HPDE6-E6E7 (cell line): ENCODE measurements around the gene PLEKHO1.

Experiments used
- DNase-seq: peaks from one replicate; pipeline ENCODE4 v3.0.0; 2011; ENCODE audit warnings: missing footprints; ENCODE audit errors: extremely low spot score

The PLEKHO1 gene

GRCh38 chr1:150150133-150151021 is 661 bp downstream of the PLEKHO1 start:
- no peak for DNase-seq

DNA sequence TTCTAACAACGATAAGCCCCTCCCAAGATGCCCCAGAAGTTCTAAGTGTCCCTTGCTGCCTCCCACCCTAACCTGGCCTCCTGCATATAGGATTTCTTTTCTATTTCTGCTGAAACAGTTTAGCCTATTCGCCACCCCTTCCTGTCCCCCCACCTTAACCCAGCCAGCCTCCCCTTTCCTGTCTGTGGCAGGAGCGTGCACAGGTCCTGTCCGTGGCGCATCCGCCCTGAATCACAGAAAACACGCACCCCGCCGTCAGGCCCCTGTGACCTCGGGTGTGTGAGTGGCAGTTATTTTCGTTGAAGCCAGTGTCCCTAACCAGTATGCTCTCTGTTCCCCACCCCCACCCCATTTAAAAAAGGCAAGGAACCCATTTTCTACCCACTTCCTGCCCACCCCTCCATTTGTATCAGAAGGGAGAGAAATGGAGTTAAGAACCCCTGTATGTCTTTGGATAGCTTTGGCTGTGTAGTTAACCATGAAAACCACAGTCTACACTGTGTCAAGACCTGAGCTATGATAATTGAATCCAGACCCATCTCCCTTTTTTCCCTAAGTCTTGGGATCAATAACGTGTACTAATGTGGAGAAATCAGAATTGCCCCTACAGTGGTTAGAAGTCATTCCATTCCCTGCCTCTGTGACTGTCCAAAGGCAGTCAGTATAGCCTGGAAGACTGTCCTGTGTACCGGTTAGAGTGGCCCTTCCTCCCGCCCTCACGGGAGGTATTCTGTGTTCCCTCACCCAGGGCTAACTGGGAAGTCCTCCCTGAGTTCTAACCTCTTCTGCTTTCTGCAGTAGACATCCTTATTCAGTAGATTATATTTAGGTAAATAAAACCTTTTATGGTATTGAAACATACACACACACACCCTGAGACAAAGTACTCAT is 1.8 kb downstream of the PLEKHO1 start:
- no peak for DNase-seq

GRCh38 chr1:150152182-150152536 is 2.4 kb downstream of the PLEKHO1 start:
- DNase-seq = no peak

- no peak for DNase-seq
These were observed 3.2 kb downstream of the PLEKHO1 start for GRCh38 chr1:150152772-150153456.

GRCh38 chr1:150154143-150154542 is 4.4 kb downstream of the PLEKHO1 start:
- DNase-seq = no peak

DNA sequence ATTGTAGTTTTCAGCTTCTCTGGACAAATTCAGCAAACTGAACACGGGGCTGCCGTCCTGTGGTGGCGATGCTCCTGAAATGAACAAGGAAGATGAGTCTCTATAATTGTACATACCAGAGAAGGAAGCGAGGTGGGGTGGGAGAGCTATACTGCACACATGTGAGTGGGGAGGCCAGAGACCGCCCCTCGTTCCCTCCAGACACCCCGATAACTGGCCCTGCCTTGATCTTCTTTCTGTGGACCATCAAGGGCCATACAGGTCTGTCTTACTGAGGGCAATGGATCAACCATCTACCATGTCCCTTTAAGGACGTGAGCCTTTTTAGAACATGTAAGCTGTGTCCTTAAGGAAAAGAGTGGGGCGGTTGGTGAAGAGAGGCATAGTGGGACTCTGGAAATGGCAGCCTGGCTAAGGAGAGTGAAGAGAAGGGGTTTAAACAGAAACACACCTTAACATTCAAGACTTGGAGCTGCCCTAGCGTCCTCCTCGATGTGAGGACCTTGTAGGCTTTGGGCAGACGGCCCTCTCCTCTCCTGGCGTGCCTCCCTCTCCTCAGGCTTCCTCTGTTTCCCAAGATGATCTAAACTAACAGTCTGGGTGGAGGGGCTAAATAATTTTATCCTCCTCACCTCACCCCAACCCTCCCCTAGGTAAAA is 5.8 kb downstream of the PLEKHO1 start:
- DNase-seq = no peak

DNA sequence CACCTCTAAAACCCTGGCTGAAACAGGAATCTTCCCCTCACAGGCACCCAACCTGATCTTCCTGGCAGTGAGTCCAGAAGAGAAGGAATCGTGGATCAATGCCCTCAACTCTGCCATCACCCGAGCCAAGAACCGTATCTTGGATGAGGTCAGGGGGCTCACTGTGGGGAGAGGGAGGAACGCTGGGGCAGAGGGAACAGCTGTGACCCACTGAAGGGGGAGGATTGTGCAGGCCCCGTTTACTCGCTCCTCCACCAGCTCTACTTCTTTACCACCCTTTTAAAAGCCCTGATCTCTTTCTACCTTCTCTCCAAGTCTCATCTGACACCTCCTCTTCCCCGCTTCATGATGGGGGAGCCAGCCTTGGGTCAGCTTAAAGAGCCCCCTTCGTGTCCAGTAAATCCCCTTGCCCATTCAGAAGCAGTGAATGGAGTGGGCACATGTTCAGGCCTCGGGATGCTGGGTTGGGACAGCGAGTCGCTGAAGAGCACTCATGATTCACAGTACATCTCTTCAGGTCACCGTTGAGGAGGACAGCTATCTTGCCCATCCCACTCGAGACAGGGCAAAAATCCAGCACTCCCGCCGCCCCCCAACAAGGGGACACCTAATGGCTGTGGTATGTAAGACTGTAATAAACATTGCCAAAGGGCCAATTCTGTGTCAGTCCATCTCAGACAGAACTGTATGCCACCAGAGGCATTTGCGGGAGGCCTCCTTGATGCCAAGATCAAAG is 7.3 kb downstream of the PLEKHO1 start:
- DNase-seq = no peak

DNA sequence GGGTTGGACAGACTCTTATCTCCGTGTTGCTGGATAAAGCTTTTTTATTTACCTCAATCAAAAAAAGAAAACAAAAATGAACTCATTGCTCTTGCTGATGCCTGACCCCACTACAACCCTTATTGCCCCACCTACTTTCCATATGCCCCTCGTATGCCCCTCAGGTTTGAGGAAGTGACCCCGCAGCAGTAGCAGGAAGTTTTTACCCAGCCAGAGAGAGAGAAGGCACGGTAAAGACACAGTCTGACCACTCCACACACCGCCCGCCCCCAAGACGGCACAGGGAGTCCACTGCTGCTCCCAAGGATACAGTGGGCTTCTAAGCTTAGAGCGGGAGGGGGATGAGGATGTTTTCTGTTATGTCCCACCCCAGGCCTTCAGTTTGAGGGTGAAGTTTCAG is 9.8 kb downstream of the PLEKHO1 start:
- DNase-seq = no peak

- DNase-seq = no peak
These were observed 11.4 kb downstream of the PLEKHO1 start for GRCh38 chr1:150160964-150161621.

- no peak for DNase-seq
These were observed 12.2 kb downstream of the PLEKHO1 start for GRCh38 chr1:150161747-150162581.

- DNase-seq = no peak
These were observed 12.8 kb downstream of the PLEKHO1 start for GRCh38 chr1:150162582-150162861.

GRCh38 chr1:150162862-150163706 is 13.4 kb downstream of the PLEKHO1 start:
- peak; percentile 77 for DNase-seq

DNA sequence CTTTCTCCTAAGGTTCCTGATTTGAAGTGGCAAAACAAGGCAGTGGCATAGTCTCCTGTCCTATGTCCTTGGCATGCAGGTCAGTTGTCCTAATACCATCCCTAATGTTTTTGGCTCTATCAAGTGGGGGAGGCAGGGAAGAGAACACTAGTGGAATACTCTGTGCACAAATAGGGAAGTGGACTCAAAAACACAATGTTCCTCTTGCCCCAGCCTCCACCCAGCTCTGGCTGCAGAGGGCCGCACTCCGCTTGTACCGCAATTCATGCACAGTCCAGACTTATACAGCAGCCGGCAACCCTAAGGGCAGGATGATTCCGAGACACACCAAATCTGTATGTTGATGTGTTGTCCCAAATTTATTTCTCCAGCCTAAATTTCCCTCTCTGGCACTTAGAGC is 14.5 kb downstream of the PLEKHO1 start:
- DNase-seq = no peak

- no peak for DNase-seq
These were observed 15.1 kb downstream of the PLEKHO1 start for GRCh38 chr1:150164779-150165178.

DNA sequence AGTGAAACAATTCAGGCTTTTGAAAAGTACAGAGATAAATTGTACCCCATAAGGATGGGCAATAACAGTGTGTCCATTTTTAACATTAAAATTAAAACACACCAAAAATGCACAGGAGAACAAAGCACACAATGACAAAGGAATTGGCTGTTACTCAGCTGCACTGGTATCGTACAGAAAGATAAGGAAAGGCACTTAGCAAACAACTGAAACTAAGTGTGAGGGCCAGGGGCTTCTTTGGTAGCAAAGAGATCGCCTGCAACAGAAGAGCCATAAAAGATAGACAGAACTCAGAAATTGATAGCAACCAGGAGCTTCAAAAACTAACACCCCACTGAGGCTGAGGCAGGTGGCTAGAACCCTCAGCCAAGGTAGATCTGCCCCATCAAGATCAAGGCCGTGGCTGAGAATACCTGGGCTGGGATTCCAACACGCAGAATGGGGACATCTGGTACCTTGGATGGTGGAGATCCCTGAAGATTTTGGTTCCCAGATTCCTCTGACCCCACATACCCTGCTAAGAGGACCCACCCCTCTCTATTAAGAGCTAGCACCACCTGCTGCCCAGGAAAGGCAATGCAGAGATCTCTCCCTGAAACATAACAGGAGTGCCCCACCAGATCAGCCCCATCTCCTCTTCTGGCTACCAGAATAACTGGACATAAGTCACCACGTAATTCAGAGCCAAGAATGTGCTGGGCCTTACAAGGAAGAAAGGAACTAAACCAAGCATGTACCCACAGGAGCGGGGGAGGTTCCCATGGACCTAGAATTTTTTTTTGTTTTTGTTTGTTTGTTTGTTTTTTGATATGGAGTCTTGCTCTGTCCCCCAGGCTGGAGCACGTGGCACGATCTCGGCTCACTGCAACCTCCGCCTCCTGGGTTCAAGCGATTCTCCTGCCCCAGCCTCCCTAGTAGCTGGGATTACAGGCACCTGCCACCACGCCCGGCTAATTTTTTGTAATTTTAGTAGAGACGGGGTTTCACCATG is 16.2 kb downstream of the PLEKHO1 start:
- DNase-seq = no peak

DNA sequence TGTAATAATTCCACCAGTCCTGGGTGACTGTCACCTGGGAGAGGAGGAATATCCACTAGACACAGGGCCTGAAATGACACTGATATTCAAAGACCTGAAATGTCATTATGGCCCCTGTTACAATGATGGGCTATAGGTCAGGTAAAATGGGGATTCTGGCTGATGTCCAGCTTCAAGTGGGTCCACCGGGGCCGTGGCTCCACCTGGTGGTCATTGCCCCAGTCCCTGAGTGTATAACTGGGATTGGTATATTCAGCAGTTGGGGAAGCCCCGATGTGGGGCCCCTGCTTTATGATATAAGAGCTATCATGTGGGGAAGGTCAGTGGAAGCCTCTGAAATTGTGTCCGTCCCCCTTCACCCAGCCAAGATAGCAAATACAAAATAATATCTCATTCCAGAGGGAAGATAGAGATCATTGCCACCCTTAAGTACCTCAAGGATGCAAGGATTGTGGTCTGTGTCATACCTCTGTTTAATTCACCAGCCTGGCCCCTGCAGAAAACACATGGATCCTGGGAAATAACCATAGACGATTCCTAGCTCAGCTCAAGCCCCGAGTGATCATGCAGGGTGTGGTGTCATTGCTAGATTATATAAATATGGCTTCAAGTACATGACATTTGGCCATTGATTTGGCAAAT is 19.4 kb downstream of the PLEKHO1 start:
- peak; percentile 76 for DNase-seq

DNA sequence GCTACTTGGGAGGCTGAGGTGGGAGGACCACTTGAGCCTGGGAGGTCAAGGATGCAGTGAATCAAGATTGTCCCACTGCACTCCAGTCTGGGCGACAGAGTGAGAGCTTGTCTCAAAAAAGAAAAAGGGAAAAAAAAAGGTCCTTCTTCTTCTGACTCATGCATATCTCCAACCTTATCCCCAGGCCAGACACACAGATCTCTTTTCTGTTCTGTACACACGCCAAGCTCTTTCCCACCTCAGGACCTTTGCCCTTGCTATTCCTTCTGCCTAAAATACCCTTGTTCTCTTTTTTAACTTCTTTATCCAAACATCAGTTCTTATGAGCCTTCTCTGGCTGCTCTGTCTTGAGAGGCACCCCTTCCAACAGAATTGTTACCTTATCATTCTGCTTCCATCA is 22.1 kb downstream of the PLEKHO1 start:
- DNase-seq = no peak
